Esophagus muscularis mucosa (tissue), 4 donors: ENCODE data around the gene COX4I1. TPM values are rescaled to one million over a fixed set of nuclear protein-coding genes. Genes with fewer than 3 reads are reported as not detected.

ENCODE experiments used
- DNase-seq: peaks from one replicate; pipeline ENCODE4 v3.0.0-alpha.2; 2017; ENCODE audit errors: extremely low spot score
- H3K27ac ChIP-seq, 4 donors: fragments of 200-600 bp; sonication (generic); replicated peaks in 1 of 4; 1 replicate in 3 of 4; 2 replicates in 1 of 4; pipeline ENCODE4 v1.5.1; 2016 to 2019; ENCODE audit warnings: mild to moderate bottlenecking in 1 of 4
- H3K27me3 ChIP-seq, 4 donors: fragments of 200-600 bp; sonication (generic); one replicate each; pipeline versions ENCODE4 v1.5.1 to v1.6.0; 2016 to 2019
- H3K36me3 ChIP-seq, 4 donors: fragments of 200-600 bp; sonication (generic); one replicate each; pipeline ENCODE4 v1.5.1; 2016 to 2019
- H3K4me1 ChIP-seq, 4 donors: fragments of 200-600 bp; sonication (generic); one replicate each; pipeline ENCODE4 v1.5.1; 2016 to 2019
- H3K4me3 ChIP-seq, 4 donors: fragments of 200-600 bp; sonication (generic); 1 replicate in 2 of 4; 2 replicates in 2 of 4; pipeline ENCODE4 v1.5.1; 2016 to 2019; ENCODE audit warnings: mild to moderate bottlenecking in 4 of 4, moderate library complexity in 1 of 4
- H3K9me3 ChIP-seq, 4 donors: fragments of 200-600 bp; sonication (generic); 1 replicate in 3 of 4; 2 replicates in 1 of 4; pipeline ENCODE4 v1.5.1; 2016 to 2019
- EP300 ChIP-seq: sonication (generic); formaldehyde crosslinking; IDR thresholded peaks from one replicate; pipeline ENCODE4 v1.6.1; 2017; ENCODE audit warnings: antibody characterized with exemption
- POLR2A ChIP-seq: fragments of 450-650 bp; IDR thresholded peaks from one replicate; pipeline ENCODE4 v1.6.1; 2017; ENCODE audit warnings: antibody characterized with exemption, moderate library complexity, mild to moderate bottlenecking, low read depth
- POLR2AphosphoS5 ChIP-seq, 2 donors: sonication (generic); formaldehyde crosslinking; IDR thresholded peaks; one replicate each; pipeline ENCODE4 v1.6.1; 2017; ENCODE audit warnings: antibody characterized with exemption in 2 of 2
- WGBS: methylation state at CpG from one replicate; pipeline ENCODE4 v1.1.5; 2018; 5-methylcytosine and 5-hydroxymethylcytosine counted together
- intact Hi-C: fragments of 100-400 bp; cut with DNase I; formaldehyde crosslinking; loops from one replicate; pipeline ENCODE4 v1.15.1; 2023
- total RNA-seq, 4 donors: library from RNA; depleted of rRNA; stranded (reverse); fragments of >200 nt; gene quantifications; one replicate each; pipeline versions ENCODE4 v1.1.0 to v1.2.1, GENCODE V29; 2016
- TF ChIP-seq, protein P1 (sequence below), 3 experiments: fragments of 200-600 bp in 2 of 3; fragments of 450-650 bp in 1 of 3; sonication (generic) in 2 of 3; IDR thresholded peaks; one replicate each; pipeline ENCODE4 v1.5.1; 2017 to 2019; ENCODE audit warnings: antibody characterized with exemption in 3 of 3, mild to moderate bottlenecking in 2 of 3, moderate library complexity in 1 of 3

The COX4I1 gene
- total RNA-seq, 4 donors from 2014 or later, result 555 to 640 (median 575) TPM

DNA sequence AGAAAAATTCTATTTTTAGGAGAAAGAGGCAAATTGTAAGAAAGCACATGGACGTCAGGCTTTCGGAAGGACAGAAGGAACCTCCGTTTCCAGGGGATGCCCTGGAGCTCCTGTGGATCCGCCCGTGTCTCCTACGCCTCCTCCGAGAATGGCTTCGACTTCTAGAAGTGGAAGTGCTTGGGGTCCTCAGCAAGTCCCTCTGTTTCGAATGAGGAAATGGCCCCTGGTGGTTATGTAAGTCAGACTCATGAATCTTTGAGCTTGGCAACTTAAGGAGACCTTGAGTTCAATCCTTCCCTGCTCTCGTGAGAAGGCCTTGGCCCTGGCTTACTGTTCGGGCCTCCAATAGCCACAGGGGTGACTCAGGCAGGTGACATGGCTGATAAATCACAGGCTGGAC, 38.9 kb downstream of the COX4I1 start:
- Histone ChIP-seq H3K27ac (no peak overlapping the region), H3K27me3 (peaks cover 0 to 61% (median 4%) of the 10 kb centered on the region in 4 donors), H3K4me1 (peaks cover 0 to 1% (median 0%) of the 10 kb centered on the region in 4 donors), H3K9me3 (no peaks in the 10 kb centered on the region), H3K4me3 (no peak overlapping the region), H3K36me3 (no peaks in the 10 kb centered on the region)
- intact Hi-C loops, result no loop called here
- TF ChIP-seq EP300 (no peak), POLR2AphosphoS5 (IDR thresholded peaks at IDR 0.05) (no peak), POLR2A (no peak)
- TF ChIP-seq, protein P1, sequence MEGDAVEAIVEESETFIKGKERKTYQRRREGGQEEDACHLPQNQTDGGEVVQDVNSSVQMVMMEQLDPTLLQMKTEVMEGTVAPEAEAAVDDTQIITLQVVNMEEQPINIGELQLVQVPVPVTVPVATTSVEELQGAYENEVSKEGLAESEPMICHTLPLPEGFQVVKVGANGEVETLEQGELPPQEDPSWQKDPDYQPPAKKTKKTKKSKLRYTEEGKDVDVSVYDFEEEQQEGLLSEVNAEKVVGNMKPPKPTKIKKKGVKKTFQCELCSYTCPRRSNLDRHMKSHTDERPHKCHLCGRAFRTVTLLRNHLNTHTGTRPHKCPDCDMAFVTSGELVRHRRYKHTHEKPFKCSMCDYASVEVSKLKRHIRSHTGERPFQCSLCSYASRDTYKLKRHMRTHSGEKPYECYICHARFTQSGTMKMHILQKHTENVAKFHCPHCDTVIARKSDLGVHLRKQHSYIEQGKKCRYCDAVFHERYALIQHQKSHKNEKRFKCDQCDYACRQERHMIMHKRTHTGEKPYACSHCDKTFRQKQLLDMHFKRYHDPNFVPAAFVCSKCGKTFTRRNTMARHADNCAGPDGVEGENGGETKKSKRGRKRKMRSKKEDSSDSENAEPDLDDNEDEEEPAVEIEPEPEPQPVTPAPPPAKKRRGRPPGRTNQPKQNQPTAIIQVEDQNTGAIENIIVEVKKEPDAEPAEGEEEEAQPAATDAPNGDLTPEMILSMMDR (IDR thresholded peaks at IDR 0.05), result no peak
- no peak for DNase-seq
- WGBS, result 68% methylated on average over 10 of the region's 11 CpGs

DNA sequence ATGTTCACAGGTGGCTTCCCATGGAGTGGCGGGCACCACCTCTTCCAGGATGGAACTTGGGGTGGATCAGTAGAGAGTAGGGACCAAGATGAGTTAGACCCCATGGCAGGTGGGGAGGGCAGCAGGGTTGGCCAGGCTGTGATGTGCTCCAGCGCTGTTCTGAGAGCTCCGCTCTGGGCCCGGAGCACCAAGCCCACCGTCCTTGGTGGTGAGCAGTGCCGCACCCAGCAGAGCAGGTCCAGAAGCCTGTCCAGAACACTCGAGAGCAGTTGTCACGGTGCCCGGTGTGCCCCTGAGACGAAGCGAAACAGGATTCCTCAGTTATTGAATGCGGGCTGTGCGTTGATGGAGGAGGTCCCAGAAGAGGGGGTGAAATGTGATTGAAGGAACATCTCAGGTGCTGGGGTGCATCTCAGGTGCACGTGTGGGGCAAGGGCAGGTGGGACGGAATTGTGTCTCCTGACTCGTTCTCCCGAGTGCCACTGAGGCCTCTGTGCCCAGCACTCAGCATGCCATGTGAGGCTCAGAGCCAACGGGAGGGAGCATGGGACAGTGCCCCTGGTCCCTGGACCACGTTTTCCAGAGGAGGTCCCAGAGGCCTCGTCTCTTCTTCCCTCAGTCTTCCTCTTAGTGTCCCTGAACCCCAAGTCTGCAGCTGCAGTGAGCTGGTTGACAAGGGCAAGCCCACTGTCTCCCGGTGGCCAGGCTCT, 39.5 kb downstream of the COX4I1 start:
- Histone ChIP-seq H3K27me3 (peaks cover 0 to 57% (median 4%) of the 10 kb centered on the region in 4 donors), H3K27ac (no peak overlapping the region), H3K4me1 (no peaks in the 10 kb centered on the region), H3K9me3 (no peaks in the 10 kb centered on the region), H3K36me3 (no peaks in the 10 kb centered on the region), H3K4me3 (no peak overlapping the region)
- no peak for DNase-seq
- WGBS, result 88% methylated on average over 10 of the region's 21 CpGs
- TF ChIP-seq POLR2AphosphoS5 (IDR thresholded peaks at IDR 0.05), result no peak
- TF ChIP-seq POLR2A, result no peak
- TF ChIP-seq, protein P1 (IDR thresholded peaks at IDR 0.05), result no peak
- no peak for TF ChIP-seq EP300
- intact Hi-C loops, result no loop called here

GRCh38 chr16:85839681-85840240, 40.3 kb downstream of the COX4I1 start:
- H3K27me3 ChIP-seq, result peaks cover 0 to 52% (median 4%) of the 10 kb centered on the region in 4 donors
- intact Hi-C loops, result no loop called here
- TF ChIP-seq POLR2AphosphoS5 (IDR thresholded peaks at IDR 0.05) (no peak), EP300 (no peak), POLR2A (no peak)
- TF ChIP-seq, protein P1 (IDR thresholded peaks at IDR 0.05), result no peak

GRCh38 chr16:85840395-85840794, 40.9 kb downstream of the COX4I1 start:
- peaks cover 0 to 9% (median 9%) of the 10 kb centered on the region in 4 donors for H3K4me1 ChIP-seq
- H3K4me3 ChIP-seq, result no peak overlapping the region
- no peaks in the 10 kb centered on the region for H3K9me3 ChIP-seq
- H3K27me3 ChIP-seq, result peaks cover 0 to 46% (median 4%) of the 10 kb centered on the region in 4 donors
- TF ChIP-seq POLR2A (no peak), EP300 (no peak), POLR2AphosphoS5 (IDR thresholded peaks at IDR 0.05) (no peak)
- TF ChIP-seq, protein P1 (IDR thresholded peaks at IDR 0.05), result no peak
- 94% methylated on average over 9 of the region's 9 CpGs for WGBS
- no peak overlapping the region for H3K27ac ChIP-seq
- intact Hi-C loops, result no loop called here
- H3K36me3 ChIP-seq, result no peaks in the 10 kb centered on the region
- no peak for DNase-seq

More at GRCh38 chr16:85839681-85840240, 40.3 kb downstream of the COX4I1 start:
- no peak for DNase-seq
- Histone ChIP-seq H3K4me1 (peaks cover 0 to 3% (median 3%) of the 10 kb centered on the region in 4 donors), H3K4me3 (no peak overlapping the region), H3K36me3 (no peaks in the 10 kb centered on the region), H3K9me3 (no peaks in the 10 kb centered on the region), H3K27ac (no peak overlapping the region)
- 79% methylated on average over 19 of the region's 24 CpGs for WGBS
